ENCODE measurements around the gene MGMT. TPM values are rescaled to one million over a fixed set of nuclear protein-coding genes. Genes with fewer than 3 reads are reported as not detected.

The MGMT gene
- total and polyA plus RNA-seq, 2 experiments from 2014 or later = 19.3 to 21.9 TPM

- Mint-ChIP-seq H3K4me3 (no peak overlapping the region), H3K27ac (no peak overlapping the region), H3K9me3 (no peaks in the 10 kb centered on the region; the same call in 1 of the 3 replicates), H3K36me3 (ENCODE audit: low read depth) (no peaks in the 10 kb centered on the region), H3K4me1 (peaks cover 7% of the 10 kb centered on the region; the same call in 2 of the 3 replicates), H3K27me3 (ENCODE audit: insufficient read depth, low read depth, poor library complexity) (no peaks in the 10 kb centered on the region)
- Histone ChIP-seq H3K79me2 (replicated peaks; ENCODE audit: insufficient read depth) (no peaks in the 10 kb centered on the region), H3K4me2 (no peak overlapping the region), H3K27ac (ENCODE audit: low read depth) (no peak overlapping the region), H3K4me1 (ENCODE audit: insufficient read depth) (no peaks in the 10 kb centered on the region; the same call in 1 of the 2 replicates), H3K9me2 (ENCODE audit: insufficient read depth) (peaks cover 5% of the 10 kb centered on the region; the same call in 1 of the 2 replicates), H3K27me3 (ENCODE audit: insufficient read depth) (no peaks in the 10 kb centered on the region), H3K4me3 (no peak overlapping the region), H4K20me1 (replicated peaks; ENCODE audit: insufficient read depth) (no peaks in the 10 kb centered on the region), H2AFZ (no peak overlapping the region), H3K36me3 (ENCODE audit: insufficient read depth) (no peaks in the 10 kb centered on the region), H3F3A (replicated peaks; ENCODE audit: low read depth) (no peaks in the 10 kb centered on the region)
- no peak for TF ChIP-seq ZNF331 (CRISPR knock-in tag; IDR thresholded peaks at IDR 0.05; ENCODE audit: low read depth)
- ATAC-seq (no peak), DNase-seq (ENCODE audit: low spot score) (no peak)
Observed at GRCh38 chr10:129447486-129447885, 19.6 kb upstream of the MGMT start.

GRCh38 chr10:129448086-129448485 lies 19.0 kb upstream of the MGMT start:
- DNase-seq (ENCODE audit: low spot score) = no peak
- Mint-ChIP-seq H3K4me1 (peaks cover 7% of the 10 kb centered on the region; the same call in 2 of the 3 replicates), H3K27ac (no peak overlapping the region), H3K4me3 (no peak overlapping the region), H3K36me3 (ENCODE audit: low read depth) (no peaks in the 10 kb centered on the region; the same call in 2 of the 3 replicates), H3K27me3 (ENCODE audit: insufficient read depth, low read depth, poor library complexity) (no peaks in the 10 kb centered on the region), H3K9me3 (peaks cover 3% of the 10 kb centered on the region)
- H3K79me2 ChIP-seq (replicated peaks; ENCODE audit: insufficient read depth) = no peaks in the 10 kb centered on the region
- TF ChIP-seq CTCF (conservative IDR thresholded peaks at IDR 0.05; ENCODE audit: low read depth in 2 of 2) (no peak), REST (IDR thresholded peaks at IDR 0.05; ENCODE audit: unreplicated experiment) (no peak), POLR2AphosphoS5 (IDR thresholded peaks at IDR 0.05; ENCODE audit: low read depth) (no peak), JUNB (IDR thresholded peaks at IDR 0.05; ENCODE audit: unreplicated experiment) (no peak), CREB1 (CRISPR knock-in tag; IDR thresholded peaks at IDR 0.05; ENCODE audit: low read depth) (no peak), EZH2 (IDR thresholded peaks at IDR 0.05; ENCODE audit: low read depth, unreplicated experiment) (no peak), EZH2phosphoT487 (IDR thresholded peaks at IDR 0.05; ENCODE audit: unreplicated experiment) (no peak), ZNF462 (CRISPR knock-in tag; IDR thresholded peaks at IDR 0.05) (no peak)
- H3K4me3 ChIP-seq = no peak overlapping the region
- peaks cover 5% of the 10 kb centered on the region; the same call in 1 of the 2 replicates for H3K9me2 ChIP-seq (ENCODE audit: insufficient read depth)
- H3K27ac ChIP-seq (ENCODE audit: low read depth) = no peak overlapping the region
- no peaks in the 10 kb centered on the region for H3K27me3 ChIP-seq (ENCODE audit: insufficient read depth)
- no peaks in the 10 kb centered on the region for H4K20me1 ChIP-seq (replicated peaks; ENCODE audit: insufficient read depth)
- no peaks in the 10 kb centered on the region for H3K36me3 ChIP-seq (ENCODE audit: insufficient read depth)
- no peak overlapping the region for H3K4me2 ChIP-seq
- no peaks in the 10 kb centered on the region; the same call in 1 of the 2 replicates for H3K4me1 ChIP-seq (ENCODE audit: insufficient read depth)
- no peak for ATAC-seq
- H2AFZ ChIP-seq = no peak overlapping the region
- H3F3A ChIP-seq (replicated peaks; ENCODE audit: low read depth) = no peaks in the 10 kb centered on the region
